NCI-H226 (cell line): ENCODE measurements around the gene WDR36.
"Not testable (repeated sequence)": the region's sequence is repeated elsewhere in the genome, so short reads cannot be mapped to it uniquely, and the experiment has no call there.

ENCODE experiments used
- DNase-seq: peaks from one replicate; pipeline ENCODE4 v3.0.0-alpha.2; 2015

The WDR36 gene

GRCh38 chr5:111141471-111141870 lies 49.3 kb downstream of the WDR36 start:
- not testable (repeated sequence) for DNase-seq

- no peak for DNase-seq
Measured at GRCh38 chr5:111142932-111143331, 50.8 kb downstream of the WDR36 start.

GRCh38 chr5:111143910-111144309 lies 51.8 kb downstream of the WDR36 start:
- peak; percentile 100 for DNase-seq

DNA sequence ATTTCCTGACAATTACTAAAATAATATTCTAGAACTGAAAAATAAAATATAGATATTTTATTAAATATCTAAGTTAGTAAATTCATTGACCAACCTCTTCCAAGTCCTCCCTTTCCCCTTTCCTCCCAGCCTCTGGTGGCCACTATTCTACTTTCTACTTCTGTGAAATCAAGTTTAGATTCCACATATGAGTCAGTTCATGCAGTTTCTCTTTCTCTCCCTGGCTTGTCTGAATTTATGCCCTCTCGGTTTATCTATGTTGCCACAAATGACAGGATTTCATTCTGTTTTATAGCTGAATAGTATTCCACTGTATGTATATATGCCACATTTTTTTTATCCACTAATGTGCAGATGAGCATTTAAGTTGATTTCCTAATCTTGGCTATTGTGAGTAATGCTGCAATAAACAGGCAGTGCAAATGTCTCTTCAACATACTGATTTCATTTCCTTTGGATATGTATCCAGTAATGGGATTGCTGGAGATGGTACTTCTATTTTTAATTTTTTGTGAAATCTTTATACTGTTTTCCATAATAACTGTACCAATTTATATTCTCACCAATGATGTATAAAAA lies 52.3 kb downstream of the WDR36 start:
- DNase-seq = peak; percentile 55

DNA sequence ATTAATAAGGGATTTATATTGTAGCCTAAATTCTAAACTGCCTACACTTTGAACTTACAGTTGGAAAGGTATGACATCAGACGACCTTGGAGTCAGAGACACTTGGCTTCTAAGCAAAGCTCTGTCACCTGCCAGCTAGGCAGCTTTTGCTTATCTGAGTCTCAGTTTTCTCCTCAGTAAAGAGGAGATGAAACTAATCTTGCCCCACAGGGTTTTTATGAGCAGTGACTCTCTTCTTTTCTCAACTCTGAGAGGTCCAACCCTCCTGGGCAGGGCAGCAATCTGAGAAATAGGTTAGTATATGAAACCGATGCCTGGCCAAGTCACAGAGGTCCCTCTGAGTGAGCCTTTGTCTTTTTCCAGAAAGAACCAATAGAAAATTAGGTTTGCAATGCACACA lies 53.9 kb downstream of the WDR36 start:
- no peak for DNase-seq

DNA sequence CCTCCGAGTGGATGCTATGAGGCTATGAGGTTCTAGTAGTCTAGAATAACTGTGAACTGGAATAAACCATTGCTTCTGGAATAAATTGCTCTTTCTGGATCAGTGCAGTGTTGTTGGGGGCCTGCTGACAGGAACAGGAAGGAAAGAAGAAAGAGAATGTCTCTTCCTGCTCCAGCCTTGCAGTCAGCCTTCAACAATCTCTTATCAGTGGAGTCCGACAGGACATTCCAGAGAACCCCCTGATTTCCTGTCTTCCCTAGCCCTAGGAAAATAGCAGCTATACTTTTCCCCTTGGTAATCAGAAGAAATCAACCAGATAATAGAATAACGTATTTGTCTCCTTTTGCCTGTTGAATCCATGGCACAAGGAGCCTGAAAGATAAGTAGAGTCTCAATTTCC lies 55.4 kb downstream of the WDR36 start:
- peak; percentile 58 for DNase-seq

DNA sequence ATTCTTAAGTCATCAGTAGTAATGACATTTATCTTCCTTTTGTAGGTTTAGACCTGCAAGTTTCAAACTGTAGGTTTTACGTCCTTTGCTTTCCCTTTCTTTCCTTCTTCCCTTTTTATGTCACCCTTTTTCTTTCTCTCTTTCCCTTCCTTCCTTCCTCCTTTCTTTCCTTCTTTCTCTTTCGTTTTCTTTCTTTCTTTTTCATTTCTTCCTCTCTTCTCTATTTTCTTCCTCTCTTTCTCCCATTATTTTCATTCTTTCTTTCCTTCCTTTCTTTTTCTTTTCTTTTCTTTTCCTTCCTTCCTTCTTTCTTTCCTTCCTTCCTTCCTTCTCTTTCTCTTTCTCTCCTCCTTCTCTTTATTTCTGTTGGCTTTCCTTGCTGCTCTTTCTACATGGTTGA lies 59.9 kb downstream of the WDR36 start:
- DNase-seq = no peak

DNA sequence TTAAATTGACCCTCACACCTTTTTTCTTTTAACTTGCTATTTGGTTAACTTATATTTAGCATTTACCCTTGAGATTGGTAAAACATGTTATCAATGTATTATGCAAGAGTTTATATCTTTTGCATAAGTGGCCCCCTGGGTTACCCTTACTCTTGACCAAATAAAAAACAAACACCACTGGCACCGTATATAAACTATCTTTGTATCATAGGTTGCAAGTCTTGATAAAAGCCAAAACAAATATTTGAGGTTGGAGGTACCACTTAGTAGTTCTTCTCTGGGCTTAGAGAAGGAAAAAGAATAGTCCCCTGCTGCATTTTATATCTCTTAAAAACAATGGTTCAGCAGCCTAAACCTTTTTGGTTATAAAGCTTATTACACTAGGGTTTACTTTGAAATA lies 61.3 kb downstream of the WDR36 start:
- DNase-seq = no peak

GRCh38 chr5:111153945-111154344 lies 61.8 kb downstream of the WDR36 start:
- no peak for DNase-seq

- DNase-seq = peak; percentile 48
Measured at GRCh38 chr5:111158105-111158744, 66.1 kb downstream of the WDR36 start.

DNA sequence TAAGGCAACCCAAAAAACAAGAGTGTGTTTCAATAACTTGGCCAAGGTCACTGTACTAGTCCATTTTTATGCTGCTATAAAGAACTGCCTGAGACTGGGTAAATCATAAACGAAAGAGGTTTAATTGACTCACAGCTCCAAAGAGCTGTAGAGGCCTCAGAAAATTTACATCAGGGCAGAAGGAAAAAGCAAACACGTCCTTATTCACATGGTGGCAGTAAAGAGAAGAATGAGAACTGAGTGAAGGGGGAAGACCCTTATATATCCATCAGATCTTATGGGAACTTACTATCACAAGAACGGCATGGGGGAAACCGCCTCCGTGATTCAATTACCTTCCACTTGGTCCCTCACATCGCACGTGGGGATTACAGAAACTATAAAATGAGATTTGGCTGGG lies 67.7 kb downstream of the WDR36 start:
- no peak for DNase-seq

DNA sequence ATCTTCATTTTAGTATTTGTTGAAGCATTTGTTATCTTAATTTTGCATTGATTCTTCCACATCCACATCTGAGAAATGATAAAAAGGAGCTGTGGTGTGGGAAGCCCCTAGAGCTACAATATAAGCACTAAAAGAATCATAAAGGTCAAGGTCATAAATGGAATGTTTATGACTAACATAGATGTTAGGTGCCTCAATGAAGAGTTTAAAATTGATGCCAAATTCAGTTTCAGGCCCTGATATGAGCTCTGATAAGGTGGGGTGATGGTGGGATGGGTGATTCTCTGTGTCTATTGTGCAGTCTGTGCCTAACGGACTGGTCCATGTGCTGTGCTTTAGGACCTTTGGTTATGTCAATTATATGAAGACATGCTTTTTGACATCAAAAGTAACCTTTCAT lies 70.9 kb downstream of the WDR36 start:
- peak; percentile 52 for DNase-seq

DNA sequence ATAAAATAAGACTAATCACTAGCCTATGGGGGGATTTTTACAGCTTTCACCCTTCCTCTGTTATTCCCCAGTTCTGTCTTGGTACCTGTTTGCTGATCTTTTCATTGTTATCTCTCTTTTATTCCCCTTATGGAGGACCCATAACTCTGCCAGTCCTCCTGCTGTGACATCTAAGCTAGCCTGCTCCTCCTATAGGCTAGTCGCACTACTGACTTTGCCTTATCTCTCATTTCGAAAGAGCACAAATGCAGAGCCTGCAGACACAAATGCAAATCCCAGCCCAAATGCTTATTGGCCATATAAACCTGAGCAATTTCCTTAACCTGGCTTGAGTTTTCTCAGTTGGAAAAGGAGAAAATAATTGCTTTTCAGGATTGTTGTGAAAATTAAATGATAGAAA lies 72.9 kb downstream of the WDR36 start:
- DNase-seq = no peak

DNA sequence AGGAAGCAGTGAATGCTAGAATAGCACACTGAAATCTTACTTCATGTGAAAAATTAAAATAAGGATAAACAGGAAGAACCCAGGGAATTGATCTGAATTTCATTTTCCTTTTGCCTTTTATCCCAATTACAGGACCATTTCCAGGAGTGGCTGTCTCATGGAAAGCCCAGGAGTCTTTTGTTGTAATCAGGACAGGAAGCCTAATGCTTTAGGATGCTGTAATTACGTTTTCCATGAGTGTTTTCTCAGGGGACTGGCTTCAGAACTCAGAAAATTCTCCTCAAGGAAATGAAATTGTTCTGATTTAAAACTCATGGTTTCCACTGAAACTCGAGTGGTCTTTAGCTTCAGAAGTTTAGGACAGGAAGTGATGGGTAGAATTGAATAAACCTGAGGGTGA lies 75.4 kb downstream of the WDR36 start:
- DNase-seq = no peak

- DNase-seq = no peak
Measured at GRCh38 chr5:111168608-111169007, 76.5 kb downstream of the WDR36 start.

DNA sequence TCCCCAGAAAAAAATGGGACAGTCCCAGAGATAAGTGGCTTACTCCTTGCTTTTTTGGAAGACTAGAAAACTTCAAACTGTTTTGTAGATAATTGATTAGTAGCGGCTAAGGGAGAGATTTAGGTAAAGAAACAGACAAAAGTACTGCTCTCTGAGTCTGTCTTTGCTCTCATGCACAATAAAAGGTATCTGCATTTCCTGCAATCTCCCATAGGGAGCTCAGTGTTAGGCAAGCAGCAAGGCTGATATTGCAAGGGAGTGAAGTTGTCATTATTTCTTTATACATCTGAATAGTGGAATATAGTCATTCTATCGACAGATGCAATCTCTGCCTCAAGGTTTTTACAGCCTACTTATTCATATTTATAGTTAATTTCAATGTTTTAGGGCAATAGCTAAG lies 77.1 kb downstream of the WDR36 start:
- no peak for DNase-seq

GRCh38 chr5:111170279-111170678 lies 78.1 kb downstream of the WDR36 start:
- DNase-seq = no peak

DNA sequence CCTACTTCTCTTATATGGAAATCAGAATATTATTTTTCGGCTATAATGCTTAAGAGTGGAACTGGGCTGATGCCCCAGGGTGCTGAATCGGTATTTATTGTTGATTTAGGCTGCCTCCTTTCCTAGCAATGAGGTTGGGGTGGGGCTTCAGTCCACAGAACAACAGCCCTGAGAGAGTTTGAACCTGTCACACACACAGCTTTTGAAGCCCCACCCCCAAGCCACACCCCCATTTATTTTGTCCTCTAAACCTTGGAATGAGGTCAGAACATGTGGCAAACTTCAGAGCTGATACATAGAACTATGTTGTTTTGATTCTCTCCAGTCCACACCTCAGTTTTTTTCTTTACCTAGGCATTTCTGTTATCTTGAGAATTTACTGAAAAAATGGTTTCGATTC lies 80.4 kb downstream of the WDR36 start:
- DNase-seq = no peak

- no peak for DNase-seq
Measured at GRCh38 chr5:111173476-111173875, 81.3 kb downstream of the WDR36 start.
